ENCODE data around the gene ZBTB8OS. TPM values are rescaled to one million over a fixed set of nuclear protein-coding genes. Genes with fewer than 3 reads are reported as not detected.
A peak's percentile ranks its signal among the peaks of the same experiment; 100 is the strongest.

ZBTB8OS gene
- total and polyA plus RNA-seq, 2 of the 8 experiments (the other 6 are each of a cell fraction or from before 2014, with no cell fraction given): 68.0 to 74.2 TPM

DNA sequence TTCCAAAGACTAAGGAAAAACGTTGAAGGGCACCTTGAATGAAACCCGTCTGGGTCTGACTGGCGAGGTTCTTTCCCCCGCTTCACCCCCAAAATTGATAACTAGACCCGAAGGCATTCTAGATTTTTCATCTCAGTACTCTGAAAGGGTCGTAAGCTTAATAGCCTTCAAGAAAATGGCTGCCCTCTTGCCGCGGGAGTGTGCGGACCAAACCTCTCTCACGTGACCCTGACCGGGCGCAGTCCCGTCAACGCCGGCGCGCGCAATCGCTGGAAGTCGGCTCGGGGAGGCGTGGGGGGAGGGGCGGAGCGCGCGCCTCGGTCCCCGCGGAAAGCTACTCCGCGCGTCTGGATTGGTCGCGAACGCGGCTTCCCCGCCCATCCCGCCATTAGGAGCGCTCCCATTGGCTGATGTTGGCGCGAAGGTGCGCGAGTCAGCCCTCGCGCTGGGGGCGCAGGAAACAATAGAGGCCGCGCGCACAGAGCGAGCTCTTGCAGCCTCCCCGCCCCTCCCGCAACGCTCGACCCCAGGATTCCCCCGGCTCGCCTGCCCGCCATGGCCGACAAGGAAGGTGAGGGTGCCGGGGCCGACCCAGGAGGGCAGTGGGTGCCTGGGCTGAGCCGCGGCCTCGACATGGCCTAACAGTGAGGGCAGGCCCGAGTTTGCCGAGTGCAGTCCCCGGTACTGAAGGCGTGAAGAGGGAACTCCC, 556 bp upstream of the ZBTB8OS start, which contains the start of gene RBBP4 (continued):
- TF ChIP-seq RXRA (IDR thresholded peaks at IDR 0.05; ENCODE audit: insufficient read depth, low read depth, low read length): no peak
- no peak for TF ChIP-seq HDAC6 (IDR thresholded peaks at IDR 0.05; ENCODE audit: low read depth, low read length)
- TF ChIP-seq SIX5 (IDR thresholded peaks at IDR 0.05; ENCODE audit: low read depth, low read length): no peak
- no peak for TF ChIP-seq GABPA (IDR thresholded peaks at IDR 0.05; ENCODE audit: borderline replicate concordance, insufficient read depth, low read length)
- TF ChIP-seq KDM5A (IDR thresholded peaks at IDR 0.05; ENCODE audit: low read length): no peak
- TF ChIP-seq EZH2 (IDR thresholded peaks at IDR 0.05; ENCODE audit: low read depth, low read length, severe bottlenecking): no peak
- no peak for TF ChIP-seq EP300 (IDR thresholded peaks at IDR 0.05; ENCODE audit: borderline replicate concordance in 1 of 2, low read depth in 2 of 2, low read length in 2 of 2)
- no peak for TF ChIP-seq RBBP5 (IDR thresholded peaks at IDR 0.05; ENCODE audit: borderline replicate concordance, low read depth, low read length)
- TF ChIP-seq JUND (IDR thresholded peaks at IDR 0.05; ENCODE audit: low read length): 0 out of 2 replicates have a peak, but pooled peaks have one; percentile 3
- no peak for TF ChIP-seq KDM1A (IDR thresholded peaks at IDR 0.05; ENCODE audit: borderline replicate concordance, low read length)
- peak; percentile 78 for TF ChIP-seq ASH2L (IDR thresholded peaks at IDR 0.05; ENCODE audit: low read length)
- TF ChIP-seq CBX5 (IDR thresholded peaks at IDR 0.05; ENCODE audit: low read depth, low read length): no peak
- peak; percentile 66 for TF ChIP-seq CREB1 (IDR thresholded peaks at IDR 0.05)
- no peak for TF ChIP-seq MAFK (IDR thresholded peaks at IDR 0.05; ENCODE audit: low read depth, low read length)
- TF ChIP-seq FOSL1 (IDR thresholded peaks at IDR 0.05; ENCODE audit: insufficient read depth, low read depth, low read length): 0 out of 2 replicates have a peak, but pooled peaks have one; percentile 51
- TF ChIP-seq KDM4A (IDR thresholded peaks at IDR 0.05; ENCODE audit: low read depth, low read length, severe bottlenecking): peak; percentile 31
- no peak for TF ChIP-seq POU5F1 (IDR thresholded peaks at IDR 0.05; ENCODE audit: low read depth, low read length)
- TF ChIP-seq, protein P1, sequence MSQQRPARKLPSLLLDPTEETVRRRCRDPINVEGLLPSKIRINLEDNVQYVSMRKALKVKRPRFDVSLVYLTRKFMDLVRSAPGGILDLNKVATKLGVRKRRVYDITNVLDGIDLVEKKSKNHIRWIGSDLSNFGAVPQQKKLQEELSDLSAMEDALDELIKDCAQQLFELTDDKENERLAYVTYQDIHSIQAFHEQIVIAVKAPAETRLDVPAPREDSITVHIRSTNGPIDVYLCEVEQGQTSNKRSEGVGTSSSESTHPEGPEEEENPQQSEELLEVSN (IDR thresholded peaks at IDR 0.05): peak; percentile 95
- TF ChIP-seq TAF1 (IDR thresholded peaks at IDR 0.05; ENCODE audit: low read depth, low read length): peak; percentile 73
- TF ChIP-seq, protein P2, sequence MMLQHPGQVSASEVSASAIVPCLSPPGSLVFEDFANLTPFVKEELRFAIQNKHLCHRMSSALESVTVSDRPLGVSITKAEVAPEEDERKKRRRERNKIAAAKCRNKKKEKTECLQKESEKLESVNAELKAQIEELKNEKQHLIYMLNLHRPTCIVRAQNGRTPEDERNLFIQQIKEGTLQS (IDR thresholded peaks at IDR 0.05; ENCODE audit: insufficient read depth, low read depth, low read length): no peak
- peak; percentile 41 for TF ChIP-seq SP4 (IDR thresholded peaks at IDR 0.05; ENCODE audit: low read length)
- TF ChIP-seq EGR1 (IDR thresholded peaks at IDR 0.05; ENCODE audit: borderline replicate concordance, low read depth, low read length): no peak
- no peak for TF ChIP-seq HDAC2 (IDR thresholded peaks at IDR 0.05; ENCODE audit: borderline replicate concordance in 1 of 2, low read depth in 2 of 2, low read length in 2 of 2)

Measured in H1 (cell line).